Measurements from ENCODE around the gene PLOD3.

The PLOD3 gene

GRCh38 chr7:101166909-101167644, 50.3 kb downstream of the PLOD3 start:
- in situ Hi-C loops (cut with HindIII; ENCODE audit: low sequenced_read_pairs) = no loop called here

GRCh38 chr7:101166648-101166908, 50.8 kb downstream of the PLOD3 start:
- in situ Hi-C loops (cut with HindIII; ENCODE audit: low sequenced_read_pairs) = no loop called here

GRCh38 chr7:101165958-101166647, 51.3 kb downstream of the PLOD3 start:
- in situ Hi-C loops (cut with HindIII; ENCODE audit: low sequenced_read_pairs) = no loop called here

- in situ Hi-C loops (cut with HindIII; ENCODE audit: low sequenced_read_pairs) = no loop called here
Measured at GRCh38 chr7:101165075-101165957, 52.1 kb downstream of the PLOD3 start, which contains the start of gene VGF. TSS of gene VGF (minus strand) at chr7:101165569. CDS start at chr7:101164843, 726 bp downstream.

GRCh38 chr7:101164071-101164840, 53.1 kb downstream of the PLOD3 start:
- in situ Hi-C loops (cut with HindIII; ENCODE audit: low sequenced_read_pairs) = loop anchor here (5.0 kb wide), 1 partner anchor 53 kb away; the partner anchor contains the start of genes PLOD3 and ZNHIT1

GRCh38 chr7:101163279-101164070, 53.9 kb downstream of the PLOD3 start:
- in situ Hi-C loops (cut with HindIII; ENCODE audit: low sequenced_read_pairs) = loop anchor here (5.0 kb wide), 1 partner anchor 54 kb away; the partner anchor contains the start of genes PLOD3 and ZNHIT1

GRCh38 chr7:101162551-101163278, 54.7 kb downstream of the PLOD3 start:
- in situ Hi-C loops (cut with HindIII; ENCODE audit: low sequenced_read_pairs) = loop anchor here (5.0 kb wide), 1 partner anchor 55 kb away; the partner anchor contains the start of genes PLOD3 and ZNHIT1

- in situ Hi-C loops (cut with HindIII; ENCODE audit: low sequenced_read_pairs) = loop anchor here (5.0 kb wide), 1 partner anchor 55 kb away; the partner anchor contains the start of genes PLOD3 and ZNHIT1
Measured at GRCh38 chr7:101161692-101162471, 55.5 kb downstream of the PLOD3 start.

- in situ Hi-C loops (cut with HindIII; ENCODE audit: low sequenced_read_pairs) = loop anchor here (5.0 kb wide), 1 partner anchor 56 kb away; the partner anchor contains the start of genes PLOD3 and ZNHIT1
Measured at GRCh38 chr7:101160910-101161309, 56.5 kb downstream of the PLOD3 start.

GRCh38 chr7:101159696-101160674, 57.4 kb downstream of the PLOD3 start:
- in situ Hi-C loops (cut with HindIII; ENCODE audit: low sequenced_read_pairs) = loop anchor here (5.0 kb wide), 2 partner anchors 57 to 97 kb away; partner anchors contain the start of genes PLOD3 and ZNHIT1

GRCh38 chr7:101156866-101157589, 60.4 kb downstream of the PLOD3 start:
- in situ Hi-C loops (cut with HindIII; ENCODE audit: low sequenced_read_pairs) = loop anchor here (5.0 kb wide), 1 partner anchor 100 kb away; no protein-coding TSS in a partner anchor

GRCh38 chr7:101156277-101156676, 61.1 kb downstream of the PLOD3 start:
- in situ Hi-C loops (cut with HindIII; ENCODE audit: low sequenced_read_pairs) = loop anchor here (5.0 kb wide), 1 partner anchor 101 kb away; no protein-coding TSS in a partner anchor
